K562 (cell line): Measurements from ENCODE around the gene ANAPC5.

Experiments
- CBX5 ChIP-seq: IDR thresholded peaks from 2 replicates; pipeline ENCODE4 v1.6.1; 2014; ENCODE audit warnings: low read depth, borderline replicate concordance
- CXXC5 ChIP-seq: fragments of 250-450 bp; sonication (Bioruptor Pico); IDR thresholded peaks from 2 replicates; pipeline ENCODE4 v1.8.0; 2022; ENCODE audit warnings: inconsistent platforms, mild to moderate bottlenecking, moderate library complexity
- PPARD ChIP-seq: fragments of 250-450 bp; sonication (Bioruptor Pico); IDR thresholded peaks from 2 replicates; pipeline ENCODE4 v1.8.0; 2022; ENCODE audit warnings: inconsistent platforms, mild to moderate bottlenecking, moderate library complexity
- SP2 ChIP-seq: IDR thresholded peaks from 2 replicates; pipeline ENCODE4 v1.6.1; 2011; ENCODE audit warnings: mild to moderate bottlenecking, low read depth, low read length, moderate library complexity; ENCODE audit not compliant: poor library complexity, severe bottlenecking; ENCODE audit errors: extremely low read depth

- TF ChIP-seq CBX5 (no peak), CXXC5 (CRISPR knock-in tag) (no peak), PPARD (CRISPR knock-in tag) (no peak), SP2 (no peak)
Measured at GRCh38 chr12:121383601-121384021, 31.4 kb upstream of the ANAPC5 start.
